GM12878 (cell line): ENCODE results near the gene ORM2. TPM values are rescaled to one million over a fixed set of nuclear protein-coding genes. Genes with fewer than 3 reads are reported as not detected.

Experiments used
- ATAC-seq: fragments of 200-7000 bp; cut with Tn5 transposase; 3 replicates; pipeline ENCODE4 v1.9.1; 2020; ENCODE audit warnings: mild to moderate bottlenecking, moderate library complexity
- BruUV-seq: library from RNA; stranded (reverse); fragments of 400-500 nt; replicated peaks from 2 replicates; lab custom pipeline; 2021; lab: Mats Ljungman, UMichigan
- CTCF ChIA-PET: fragments of 300-600 bp; sonication (Branson Sonifier 250); formaldehyde crosslinking; extraction: SDS; loops from one replicate; lab custom pipeline; 2021; ENCODE audit warnings: inconsistent platforms; lab: Yijun Ruan, JAX
- POLR2A ChIA-PET: fragments of 350-600 bp; formaldehyde crosslinking; extraction: SDS; loops from one replicate; lab custom pipeline; 2021; ENCODE audit warnings: inconsistent platforms; lab: Charles Lee
- RAD21 ChIA-PET: fragments of 300-600 bp; sonication (Branson Sonifier 250); formaldehyde crosslinking; loops from one replicate; lab custom pipeline; 2023; ENCODE audit warnings: antibody characterized with exemption; ENCODE audit not compliant: unreplicated experiment; lab: Charles Lee
- SMC1A ChIA-PET: fragments of 300-600 bp; sonication (Branson Sonifier 250); formaldehyde crosslinking; loops from one replicate; lab custom pipeline; 2023; ENCODE audit not compliant: unreplicated experiment, uncharacterized antibody; lab: Charles Lee
- DNase-seq: peaks from one replicate; pipeline ENCODE4 v3.0.0-alpha.2; 2011; ENCODE audit warnings: low read depth, low spot score
- FAIRE-seq: peaks from 3 replicates; lab custom pipeline; 2011; peaks lifted over from hg19 to GRCh38; lab: Jason Lieb, UNC
- H2AFZ ChIP-seq: 2 replicates; pipeline ENCODE4 v1.6.0; 2011; ENCODE audit warnings: low read depth, low read length, control low read depth; ENCODE audit not compliant: control insufficient read depth
- H3K27ac ChIP-seq: 2 replicates; pipeline ENCODE4 v1.5.1; 2011; ENCODE audit warnings: control low read depth; ENCODE audit not compliant: control insufficient read depth, insufficient read depth
- H3K27me3 ChIP-seq, 2 experiments: replicated peaks in 1 of 2; 2 replicates each; pipeline versions ENCODE4 v1.6.0 to v1.6.1; 2011; ENCODE audit warnings: low read length in 1 of 2; ENCODE audit not compliant: control insufficient read depth in 2 of 2, insufficient read depth in 2 of 2
- H3K36me3 ChIP-seq, 2 experiments: 2 replicates each; pipeline ENCODE4 v1.5.1; 2011; ENCODE audit warnings: low read length in 1 of 2; ENCODE audit not compliant: control insufficient read depth in 2 of 2, insufficient read depth in 2 of 2
- H3K4me1 ChIP-seq: 2 replicates; pipeline ENCODE4 v1.6.1; 2011; ENCODE audit warnings: mild to moderate bottlenecking, low read length, moderate library complexity, mixed read lengths; ENCODE audit not compliant: control insufficient read depth, insufficient read depth
- H3K4me2 ChIP-seq: 2 replicates; pipeline ENCODE4 v1.6.0; 2011; ENCODE audit warnings: control low read depth; ENCODE audit not compliant: control insufficient read depth, insufficient read depth
- H3K4me3 ChIP-seq: fragments of 200-600 bp; sonication (generic); 2 replicates; pipeline ENCODE4 v1.5.1; 2016
- H3K79me2 ChIP-seq: 2 replicates; pipeline ENCODE4 v1.6.0; 2011; ENCODE audit warnings: low read length; ENCODE audit not compliant: control insufficient read depth, insufficient read depth
- H3K9ac ChIP-seq: 2 replicates; pipeline ENCODE4 v1.8.0; 2011; ENCODE audit warnings: low read length, control low read depth, mixed read lengths; ENCODE audit not compliant: control insufficient read depth, insufficient read depth
- H3K9me3 ChIP-seq: replicated peaks from 3 replicates; pipeline ENCODE4 v1.5.1; 2011; ENCODE audit warnings: mild to moderate bottlenecking, low read length; ENCODE audit not compliant: control insufficient read depth, insufficient read depth
- H4K20me1 ChIP-seq: 2 replicates; pipeline ENCODE4 v1.6.0; 2011; ENCODE audit not compliant: control insufficient read depth, insufficient read depth
- ATF7 ChIP-seq: fragments of 450-650 bp; IDR thresholded peaks from 2 replicates; pipeline ENCODE4 v1.6.1; 2016; ENCODE audit warnings: low read depth, mild to moderate bottlenecking
- BHLHE40 ChIP-seq, 2 experiments: fragments of 450-650 bp in 1 of 2; IDR thresholded peaks; 2 replicates each; pipeline ENCODE4 v1.6.1; 2011 to 2017; ENCODE audit warnings: low read depth in 2 of 2, borderline replicate concordance in 1 of 2, improper control_type of control experiment in 1 of 2, low read length in 1 of 2, mild to moderate bottlenecking in 1 of 2
- CREB1 ChIP-seq: IDR thresholded peaks from 2 replicates; pipeline ENCODE4 v1.6.1; 2012; ENCODE audit warnings: low read depth, mild to moderate bottlenecking, inconsistent platforms
- FOS ChIP-seq: IDR thresholded peaks from 3 replicates; pipeline ENCODE4 v1.6.1; 2011; ENCODE audit warnings: borderline replicate concordance; ENCODE audit not compliant: insufficient read length; ENCODE audit errors: extremely low read depth
- FOXM1 ChIP-seq: IDR thresholded peaks from 2 replicates; pipeline ENCODE4 v1.6.1; 2012; ENCODE audit warnings: low read depth, mild to moderate bottlenecking, inconsistent platforms, low read length, moderate library complexity
- MEF2A ChIP-seq: IDR thresholded peaks from 2 replicates; pipeline ENCODE4 v1.6.1; 2011; ENCODE audit warnings: low read depth, mild to moderate bottlenecking, low read length, moderate library complexity; ENCODE audit not compliant: insufficient read depth
- MTA3 ChIP-seq: IDR thresholded peaks from 2 replicates; pipeline ENCODE4 v1.6.1; 2012; ENCODE audit warnings: low read length, inconsistent platforms, borderline replicate concordance
- MXI1 ChIP-seq: fragments of 150-350 bp; IDR thresholded peaks from 2 replicates; pipeline ENCODE4 v1.6.1; 2011; ENCODE audit warnings: low read depth, mild to moderate bottlenecking, inconsistent platforms, low read length, improper control_type of control experiment
- MYC ChIP-seq: IDR thresholded peaks from 2 replicates; pipeline ENCODE4 v1.6.1; 2011; ENCODE audit warnings: mild to moderate bottlenecking, low read length, moderate library complexity, inconsistent platforms; ENCODE audit not compliant: insufficient read depth, insufficient replicate concordance, insufficient read length, severe bottlenecking
- NR2C2 ChIP-seq: IDR thresholded peaks from 2 replicates; pipeline ENCODE4 v1.6.1; 2011; ENCODE audit warnings: borderline replicate concordance, low read depth; ENCODE audit not compliant: control insufficient read depth, insufficient read length
- POLR2AphosphoS2 ChIP-seq: IDR thresholded peaks from 2 replicates; pipeline ENCODE4 v1.6.1; 2011; ENCODE audit warnings: low read depth, mild to moderate bottlenecking, low read length, improper control_type of control experiment, moderate library complexity
- ZNF207 ChIP-seq: fragments of 450-650 bp; IDR thresholded peaks from 2 replicates; pipeline ENCODE4 v1.6.1; 2014; ENCODE audit warnings: antibody characterized with exemption, mild to moderate bottlenecking, borderline replicate concordance
- WGBS: methylation state at CpG from one replicate; pipeline ENCODE4 v1.1.6; 2016; ENCODE audit warnings: low lambda C conversion rate; ENCODE audit not compliant: insufficient replicate concordance, insufficient coverage; ENCODE audit errors: missing lambda C conversion rate; 5-methylcytosine and 5-hydroxymethylcytosine counted together
- in situ Hi-C: fragments of 300-500 bp; cut with MboI; formaldehyde crosslinking; loops from 9 replicates; pipeline ENCODE4 v1.14.3; 2018; ENCODE audit warnings: mixed read lengths
- intact Hi-C: fragments of 100-400 bp; cut with micrococcal nuclease; formaldehyde crosslinking; loops from one replicate; pipeline ENCODE4 v1.14.2; 2022; ENCODE audit not compliant: unreplicated experiment
- polyA plus RNA-seq, 11 experiments: library from polyadenylated mRNA; depleted of rRNA in 4 of 11; unstranded in 6 of 11; stranded (reverse) in 5 of 11; fragments of >200 nt; fragmentation: Nextera tagmentation in 4 of 11; fragmentation: Illumina TruSeq in 1 of 11; extraction: Ambion mirVana in 4 of 11; extraction: Trizol in 1 of 11; gene quantifications; 1 replicate in 1 of 11; 2 replicates in 10 of 11; pipeline versions ENCODE4 v1.2.1 to v1.2.3, GENCODE V29; 2011 to 2016; ENCODE audit warnings: inconsistent platforms in 2 of 11, missing spikeins in 2 of 11, low read depth in 1 of 11
- total RNA-seq, 4 experiments: library from RNA; depleted of rRNA in 3 of 4; stranded (reverse); fragments of >200 nt in 3 of 4; fragmentation: Illumina TruSeq in 1 of 4; extraction: Trizol in 1 of 4; gene quantifications; 2 replicates each; pipeline versions ENCODE4 v1.2.1 to v1.2.3, GENCODE V29; 2013 to 2021
- TF ChIP-seq, protein P1 (sequence below): fragments of 450-650 bp; IDR thresholded peaks from 2 replicates; pipeline ENCODE4 v1.6.1; 2017; ENCODE audit warnings: mild to moderate bottlenecking
- TF ChIP-seq, protein P2 (sequence below): fragments of 450-650 bp; IDR thresholded peaks from 2 replicates; pipeline ENCODE4 v1.6.1; 2018; ENCODE audit warnings: mild to moderate bottlenecking, low read depth, moderate library complexity; ENCODE audit not compliant: partially characterized antibody
- TF ChIP-seq, protein P3 (sequence below): fragments of 450-650 bp; IDR thresholded peaks from 2 replicates; pipeline ENCODE4 v1.6.1; 2014; ENCODE audit warnings: mild to moderate bottlenecking
- TF ChIP-seq, protein P4 (sequence below): IDR thresholded peaks from 2 replicates; pipeline ENCODE4 v1.6.1; 2011; ENCODE audit warnings: low read depth, mild to moderate bottlenecking, low read length, moderate library complexity, borderline replicate concordance; ENCODE audit errors: extremely low read depth

ORM2 gene
- total and polyA plus RNA-seq, 10 of the 15 experiments (the other 5 are each of a cell fraction or from before 2014, with no cell fraction given) = 0.64 TPM; not detected in 9

DNA sequence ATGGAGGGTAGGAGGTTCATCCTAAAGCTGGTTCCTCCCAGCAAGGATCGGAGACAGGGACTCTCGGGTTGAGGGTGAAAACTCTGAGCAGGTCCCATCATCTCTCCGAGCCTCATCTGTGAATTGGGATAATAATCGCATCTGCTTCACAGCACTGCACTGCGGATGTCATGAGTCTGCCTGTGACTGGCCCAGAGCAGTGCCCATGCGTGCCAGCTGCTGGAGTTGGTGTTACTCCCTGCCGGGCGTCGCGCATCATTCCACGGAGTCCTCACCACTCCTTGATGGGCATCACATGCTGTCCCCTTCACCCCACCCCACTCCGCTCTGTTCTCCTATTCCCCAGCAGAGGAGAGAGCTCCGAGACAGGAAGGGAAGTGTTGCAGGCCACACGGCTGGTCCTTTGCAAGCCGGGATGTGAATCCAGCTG, 41.9 kb upstream of the ORM2 start:
- no peak for ATAC-seq
- Histone ChIP-seq H3K79me2 (no peaks in the 10 kb centered on the region), H3K9me3 (no peaks in the 10 kb centered on the region), H3K4me1 (no peaks in the 10 kb centered on the region), H3K36me3 (no peaks in the 10 kb centered on the region), H2AFZ (no peak overlapping the region), H3K27ac (no peak overlapping the region), H4K20me1 (0 out of 2 replicates have a peak, but pooled peaks cover 2% of the 10 kb centered on the region), H3K4me3 (no peak overlapping the region), H3K27me3 (peaks cover 0 to 1% of the 10 kb centered on the region in 2 experiments; a peak in 1 of 4 replicates), H3K4me2 (no peak overlapping the region), H3K9ac (no peak overlapping the region)
- intact Hi-C loops = no loop called here
- CTCF ChIA-PET = no interaction called here
- RAD21 ChIA-PET = no interaction called here
- POLR2A ChIA-PET = interaction anchor here (0.6 kb wide), 1 partner anchor 566 kb away, joined by 3 read pairs; no protein-coding TSS in a partner anchor
- DNase-seq = no peak
- in situ Hi-C loops = loop anchor here (10.0 to 25.0 kb wide), 2 partner anchors 133 to 200 kb away; partner anchors contain the start of genes AMBP, COL27A1 and KIF12
- no TSS peak for BruUV-seq
- SMC1A ChIA-PET = no interaction called here
- FAIRE-seq = no peak
- WGBS = 61% methylated on average over 15 of the region's 15 CpGs
- TF ChIP-seq, protein P1, sequence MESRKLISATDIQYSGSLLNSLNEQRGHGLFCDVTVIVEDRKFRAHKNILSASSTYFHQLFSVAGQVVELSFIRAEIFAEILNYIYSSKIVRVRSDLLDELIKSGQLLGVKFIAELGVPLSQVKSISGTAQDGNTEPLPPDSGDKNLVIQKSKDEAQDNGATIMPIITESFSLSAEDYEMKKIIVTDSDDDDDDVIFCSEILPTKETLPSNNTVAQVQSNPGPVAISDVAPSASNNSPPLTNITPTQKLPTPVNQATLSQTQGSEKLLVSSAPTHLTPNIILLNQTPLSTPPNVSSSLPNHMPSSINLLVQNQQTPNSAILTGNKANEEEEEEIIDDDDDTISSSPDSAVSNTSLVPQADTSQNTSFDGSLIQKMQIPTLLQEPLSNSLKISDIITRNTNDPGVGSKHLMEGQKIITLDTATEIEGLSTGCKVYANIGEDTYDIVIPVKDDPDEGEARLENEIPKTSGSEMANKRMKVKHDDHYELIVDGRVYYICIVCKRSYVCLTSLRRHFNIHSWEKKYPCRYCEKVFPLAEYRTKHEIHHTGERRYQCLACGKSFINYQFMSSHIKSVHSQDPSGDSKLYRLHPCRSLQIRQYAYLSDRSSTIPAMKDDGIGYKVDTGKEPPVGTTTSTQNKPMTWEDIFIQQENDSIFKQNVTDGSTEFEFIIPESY = no peak
- TF ChIP-seq MTA3 (no peak), ZNF207 (no peak), FOXM1 (no peak), CREB1 (no peak), MEF2A (no peak), BHLHE40 (IDR thresholded peaks at IDR 0.05; ENCODE audit: borderline replicate concordance in 1 of 2, low read depth in 2 of 2, low read length in 1 of 2) (no peak), POLR2AphosphoS2 (no peak), NR2C2 (no peak), MYC (no peak), ATF7 (no peak), FOS (no peak), MXI1 (no peak)
- TF ChIP-seq, protein P2, sequence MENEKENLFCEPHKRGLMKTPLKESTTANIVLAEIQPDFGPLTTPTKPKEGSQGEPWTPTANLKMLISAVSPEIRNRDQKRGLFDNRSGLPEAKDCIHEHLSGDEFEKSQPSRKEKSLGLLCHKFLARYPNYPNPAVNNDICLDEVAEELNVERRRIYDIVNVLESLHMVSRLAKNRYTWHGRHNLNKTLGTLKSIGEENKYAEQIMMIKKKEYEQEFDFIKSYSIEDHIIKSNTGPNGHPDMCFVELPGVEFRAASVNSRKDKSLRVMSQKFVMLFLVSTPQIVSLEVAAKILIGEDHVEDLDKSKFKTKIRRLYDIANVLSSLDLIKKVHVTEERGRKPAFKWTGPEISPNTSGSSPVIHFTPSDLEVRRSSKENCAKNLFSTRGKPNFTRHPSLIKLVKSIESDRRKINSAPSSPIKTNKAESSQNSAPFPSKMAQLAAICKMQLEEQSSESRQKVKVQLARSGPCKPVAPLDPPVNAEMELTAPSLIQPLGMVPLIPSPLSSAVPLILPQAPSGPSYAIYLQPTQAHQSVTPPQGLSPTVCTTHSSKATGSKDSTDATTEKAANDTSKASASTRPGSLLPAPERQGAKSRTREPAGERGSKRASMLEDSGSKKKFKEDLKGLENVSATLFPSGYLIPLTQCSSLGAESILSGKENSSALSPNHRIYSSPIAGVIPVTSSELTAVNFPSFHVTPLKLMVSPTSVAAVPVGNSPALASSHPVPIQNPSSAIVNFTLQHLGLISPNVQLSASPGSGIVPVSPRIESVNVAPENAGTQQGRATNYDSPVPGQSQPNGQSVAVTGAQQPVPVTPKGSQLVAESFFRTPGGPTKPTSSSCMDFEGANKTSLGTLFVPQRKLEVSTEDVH = no peak
- TF ChIP-seq, protein P3, sequence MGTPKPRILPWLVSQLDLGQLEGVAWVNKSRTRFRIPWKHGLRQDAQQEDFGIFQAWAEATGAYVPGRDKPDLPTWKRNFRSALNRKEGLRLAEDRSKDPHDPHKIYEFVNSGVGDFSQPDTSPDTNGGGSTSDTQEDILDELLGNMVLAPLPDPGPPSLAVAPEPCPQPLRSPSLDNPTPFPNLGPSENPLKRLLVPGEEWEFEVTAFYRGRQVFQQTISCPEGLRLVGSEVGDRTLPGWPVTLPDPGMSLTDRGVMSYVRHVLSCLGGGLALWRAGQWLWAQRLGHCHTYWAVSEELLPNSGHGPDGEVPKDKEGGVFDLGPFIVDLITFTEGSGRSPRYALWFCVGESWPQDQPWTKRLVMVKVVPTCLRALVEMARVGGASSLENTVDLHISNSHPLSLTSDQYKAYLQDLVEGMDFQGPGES = no peak
- TF ChIP-seq, protein P4, sequence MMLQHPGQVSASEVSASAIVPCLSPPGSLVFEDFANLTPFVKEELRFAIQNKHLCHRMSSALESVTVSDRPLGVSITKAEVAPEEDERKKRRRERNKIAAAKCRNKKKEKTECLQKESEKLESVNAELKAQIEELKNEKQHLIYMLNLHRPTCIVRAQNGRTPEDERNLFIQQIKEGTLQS = no peak
